ENCODE measurements around the gene KCNH1. TPM values are rescaled to one million over a fixed set of nuclear protein-coding genes. Genes with fewer than 3 reads are reported as not detected.
"Not testable (repeated sequence)": the region's sequence is repeated elsewhere in the genome, so short reads cannot be mapped to it uniquely, and the experiment has no call there.

The KCNH1 gene
- total RNA-seq, 3 donors from 2014 or later: 0.81 to 1.7 (median 1.2) TPM

DNA sequence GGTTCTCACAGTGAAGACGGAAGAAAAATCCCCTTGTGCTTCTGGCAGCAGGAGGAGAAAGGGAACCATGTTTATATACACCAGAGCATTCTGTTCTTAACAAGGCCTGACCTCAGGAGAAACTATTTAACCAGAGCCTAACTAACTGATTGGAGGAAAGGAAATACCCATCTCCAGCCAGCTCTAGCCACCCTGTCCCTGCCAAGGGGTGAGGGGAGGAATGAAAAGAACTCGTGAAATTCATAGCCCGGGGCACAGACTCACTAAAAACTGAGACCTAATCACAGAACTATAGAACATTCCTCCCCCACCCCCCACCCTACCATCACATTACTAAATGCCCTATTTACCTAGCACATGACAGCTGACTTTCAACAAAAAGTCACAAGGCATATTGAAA, 65.0 kb downstream of the KCNH1 start:
- DNase-seq (no peak), ATAC-seq (no peak)
- no peak overlapping the region for H3K4me3 ChIP-seq
- no peaks in the 10 kb centered on the region for H3K4me1 ChIP-seq (ENCODE audit: low read depth)
- TF ChIP-seq, protein P1, sequence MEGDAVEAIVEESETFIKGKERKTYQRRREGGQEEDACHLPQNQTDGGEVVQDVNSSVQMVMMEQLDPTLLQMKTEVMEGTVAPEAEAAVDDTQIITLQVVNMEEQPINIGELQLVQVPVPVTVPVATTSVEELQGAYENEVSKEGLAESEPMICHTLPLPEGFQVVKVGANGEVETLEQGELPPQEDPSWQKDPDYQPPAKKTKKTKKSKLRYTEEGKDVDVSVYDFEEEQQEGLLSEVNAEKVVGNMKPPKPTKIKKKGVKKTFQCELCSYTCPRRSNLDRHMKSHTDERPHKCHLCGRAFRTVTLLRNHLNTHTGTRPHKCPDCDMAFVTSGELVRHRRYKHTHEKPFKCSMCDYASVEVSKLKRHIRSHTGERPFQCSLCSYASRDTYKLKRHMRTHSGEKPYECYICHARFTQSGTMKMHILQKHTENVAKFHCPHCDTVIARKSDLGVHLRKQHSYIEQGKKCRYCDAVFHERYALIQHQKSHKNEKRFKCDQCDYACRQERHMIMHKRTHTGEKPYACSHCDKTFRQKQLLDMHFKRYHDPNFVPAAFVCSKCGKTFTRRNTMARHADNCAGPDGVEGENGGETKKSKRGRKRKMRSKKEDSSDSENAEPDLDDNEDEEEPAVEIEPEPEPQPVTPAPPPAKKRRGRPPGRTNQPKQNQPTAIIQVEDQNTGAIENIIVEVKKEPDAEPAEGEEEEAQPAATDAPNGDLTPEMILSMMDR (IDR thresholded peaks at IDR 0.05): no peak
- H3K9me3 ChIP-seq: no peaks in the 10 kb centered on the region
- intact Hi-C loops (cut with DNase I, micrococcal nuclease): no loop called here
- no peaks in the 10 kb centered on the region for H3K36me3 ChIP-seq (ENCODE audit: low read depth)

DNA sequence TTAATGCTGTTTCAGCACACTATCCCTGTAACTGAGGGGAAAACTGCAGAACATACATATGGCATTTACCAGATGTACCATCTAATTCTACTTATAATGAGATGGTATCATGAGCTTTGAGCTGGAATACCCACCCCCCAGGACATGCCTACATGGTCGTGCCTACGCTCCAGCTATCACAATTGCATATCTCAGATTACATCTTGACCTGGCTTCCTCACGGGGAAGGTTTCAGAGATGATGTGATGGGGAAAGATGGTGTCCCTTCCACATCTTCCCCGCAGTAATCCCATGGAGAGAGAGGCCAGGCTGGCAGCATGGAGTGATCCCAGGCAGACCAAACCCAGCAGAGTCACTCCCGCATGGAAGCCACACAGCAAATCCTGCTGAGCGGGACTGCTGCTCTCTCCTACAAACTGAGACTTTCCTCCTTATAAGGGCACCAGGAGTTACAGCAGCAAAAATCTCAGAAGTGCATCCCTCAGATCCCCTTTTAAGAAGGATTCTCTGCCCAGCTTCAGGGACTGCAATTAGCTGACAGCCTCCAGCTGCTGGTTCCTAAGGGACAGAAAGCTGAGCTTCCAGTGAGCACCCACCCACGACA, 67.1 kb downstream of the KCNH1 start:
- ATAC-seq (no peak), DNase-seq (no peak)
- intact Hi-C loops (cut with DNase I, micrococcal nuclease): no loop called here
- TF ChIP-seq, protein P1 (IDR thresholded peaks at IDR 0.05): no peak
- Histone ChIP-seq H3K9me3 (no peaks in the 10 kb centered on the region), H3K36me3 (ENCODE audit: low read depth) (no peaks in the 10 kb centered on the region), H3K4me3 (no peak overlapping the region), H3K4me1 (ENCODE audit: low read depth) (no peaks in the 10 kb centered on the region)

DNA sequence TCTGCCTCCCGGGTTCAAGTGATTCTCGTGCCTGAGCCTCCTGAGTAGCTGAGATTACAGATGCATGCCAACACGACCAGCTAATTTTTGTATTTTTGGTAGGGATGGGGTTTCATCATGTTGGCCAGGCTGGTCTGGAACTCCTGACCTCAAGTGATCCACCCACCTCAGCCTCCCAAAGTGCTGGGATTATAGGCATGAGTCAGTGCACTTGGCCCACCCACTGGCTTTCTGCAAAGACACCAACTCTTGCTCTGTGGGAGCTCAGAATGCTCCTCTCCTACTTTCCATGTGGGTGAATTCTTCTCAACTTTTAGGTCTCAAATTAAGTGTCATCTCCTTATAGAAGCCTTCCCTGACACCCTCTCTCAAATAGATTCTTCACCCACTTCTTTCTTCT, 92.1 kb downstream of the KCNH1 start:
- intact Hi-C loops (cut with DNase I, micrococcal nuclease); DNase-seq; H3K9me3 ChIP-seq; H3K4me1 ChIP-seq (ENCODE audit: low read depth); ATAC-seq; H3K4me3 ChIP-seq; H3K36me3 ChIP-seq (ENCODE audit: low read depth): not testable (repeated sequence)

DNA sequence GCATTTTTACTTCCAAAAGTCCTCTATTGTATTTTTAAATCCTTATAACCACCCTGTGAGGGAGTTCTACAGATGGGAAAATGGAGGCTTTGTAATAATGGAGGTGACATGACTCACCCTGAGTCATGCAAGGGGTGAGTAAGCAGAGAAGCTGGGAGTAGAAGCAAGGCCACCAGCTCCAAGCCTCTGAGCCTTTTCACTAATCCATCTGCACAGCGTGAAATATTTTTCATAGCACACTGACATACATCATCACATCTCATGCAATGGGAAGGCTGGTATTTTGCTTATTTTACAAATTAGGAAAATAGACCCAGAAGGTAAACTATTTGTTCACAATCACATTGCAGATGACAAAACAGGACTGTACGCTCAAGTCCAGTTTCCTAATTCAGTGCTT, 96.9 kb downstream of the KCNH1 start:
- Histone ChIP-seq H3K9me3 (no peaks in the 10 kb centered on the region), H3K36me3 (ENCODE audit: low read depth) (no peaks in the 10 kb centered on the region), H3K4me1 (ENCODE audit: low read depth) (no peaks in the 10 kb centered on the region), H3K4me3 (no peak overlapping the region)
- ATAC-seq (no peak), DNase-seq (no peak)
- intact Hi-C loops (cut with DNase I, micrococcal nuclease): no loop called here
- TF ChIP-seq, protein P1 (IDR thresholded peaks at IDR 0.05): no peak

DNA sequence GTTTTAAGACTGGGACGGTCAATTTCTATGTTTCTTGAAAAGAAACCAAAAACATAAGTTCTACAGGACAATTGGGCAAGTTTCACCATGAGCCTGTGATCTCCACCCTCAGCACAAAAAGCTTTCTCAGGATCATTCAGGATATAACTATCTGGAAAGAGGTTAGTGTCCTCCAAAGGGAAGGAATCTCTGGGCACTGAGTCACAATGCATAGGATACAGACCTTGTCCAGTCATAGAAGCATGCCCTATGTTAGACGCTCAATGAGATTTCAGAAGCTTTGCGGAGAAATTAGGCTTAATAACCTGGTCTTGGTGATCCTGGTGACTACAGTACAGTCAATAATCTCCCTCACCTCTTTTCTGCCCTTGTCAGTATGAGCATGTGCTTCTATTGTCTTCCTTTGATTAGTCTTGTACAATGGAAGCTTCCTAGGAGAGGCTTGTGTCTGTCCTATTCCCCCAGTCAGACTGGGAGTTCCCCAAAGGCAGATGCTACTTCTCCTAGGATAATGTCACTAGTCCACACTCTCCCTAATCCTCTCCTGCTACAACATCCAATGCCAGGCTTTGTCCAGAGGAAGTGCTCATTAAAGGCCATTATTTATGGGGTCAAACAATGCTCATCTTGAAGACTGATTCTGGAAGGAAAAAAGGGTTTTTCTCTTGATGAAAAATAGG, 97.4 kb downstream of the KCNH1 start:
- H3K9me3 ChIP-seq: no peaks in the 10 kb centered on the region
- DNase-seq (no peak), ATAC-seq (no peak)
- TF ChIP-seq, protein P1 (IDR thresholded peaks at IDR 0.05): no peak
- H3K36me3 ChIP-seq (ENCODE audit: low read depth): no peaks in the 10 kb centered on the region
- H3K4me1 ChIP-seq (ENCODE audit: low read depth): no peaks in the 10 kb centered on the region
- no peak overlapping the region for H3K4me3 ChIP-seq
- intact Hi-C loops (cut with DNase I, micrococcal nuclease): no loop called here

DNA sequence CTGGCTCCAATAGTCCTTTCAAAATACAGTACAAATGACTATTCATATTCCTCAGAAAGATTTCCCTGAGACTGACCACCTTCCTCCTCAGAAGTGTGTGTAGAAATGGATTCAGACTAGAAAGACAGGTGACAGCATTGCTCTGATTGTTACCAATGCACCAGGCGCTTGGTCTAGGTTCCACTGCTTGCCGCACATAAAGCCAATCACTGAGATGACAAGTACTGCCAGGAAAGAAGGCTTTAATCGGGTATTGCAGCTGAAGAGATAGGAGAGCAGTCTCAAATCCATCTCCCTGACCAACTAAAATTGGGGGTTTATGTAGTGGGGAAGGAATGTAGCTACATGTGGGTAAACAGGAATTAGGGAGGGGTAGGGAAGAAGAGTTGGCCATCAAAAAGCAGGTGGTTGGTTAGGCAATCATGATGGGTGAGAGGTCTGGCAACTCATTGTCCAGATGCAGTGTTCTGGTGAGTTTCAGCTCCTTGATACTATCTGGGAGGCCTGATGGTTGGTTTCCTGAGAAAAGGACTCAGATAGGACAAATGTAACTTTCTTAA, 98.0 kb downstream of the KCNH1 start:
- TF ChIP-seq, protein P1 (IDR thresholded peaks at IDR 0.05): no peak
- H3K9me3 ChIP-seq: no peaks in the 10 kb centered on the region
- no peak overlapping the region for H3K4me3 ChIP-seq
- no peaks in the 10 kb centered on the region for H3K36me3 ChIP-seq (ENCODE audit: low read depth)
- DNase-seq (no peak), ATAC-seq (no peak)
- intact Hi-C loops (cut with DNase I, micrococcal nuclease): no loop called here
- H3K4me1 ChIP-seq (ENCODE audit: low read depth): no peaks in the 10 kb centered on the region

Data from mucosa of descending colon (tissue), 3 donors.